SK-N-SH treated with all-trans-retinoic acid at 6 μM for 48 hours (cell line): ENCODE measurements around the gene POLDIP2.

Experiments
- ATAC-seq: fragments of 200-7000 bp; cut with Tn5 transposase; 3 replicates; pipeline ENCODE4 v1.9.1; 2020; ENCODE audit warnings: mild to moderate bottlenecking, moderate library complexity
- ARNTL ChIP-seq: fragments of 450-650 bp; formaldehyde crosslinking; IDR thresholded peaks from 2 replicates; pipeline ENCODE4 v1.5.0; 2020; ENCODE audit warnings: low read depth, mild to moderate bottlenecking, moderate library complexity, borderline replicate concordance
- BACH2 ChIP-seq: fragments of 250-450 bp; sonication (Bioruptor Pico); IDR thresholded peaks from 2 replicates; pipeline ENCODE4 v1.9.0; 2021; ENCODE audit warnings: mild to moderate bottlenecking, borderline replicate concordance
- CSDC2 ChIP-seq: fragments of 250-450 bp; sonication (Bioruptor Pico); IDR thresholded peaks from 2 replicates; pipeline ENCODE4 v1.5.0; 2020; ENCODE audit warnings: mild to moderate bottlenecking, moderate library complexity
- ESRRG ChIP-seq: fragments of 250-450 bp; sonication (Bioruptor Pico); IDR thresholded peaks from 2 replicates; pipeline ENCODE4 v1.6.1; 2021; ENCODE audit warnings: mild to moderate bottlenecking
- GLIS3 ChIP-seq: fragments of 250-450 bp; sonication (Bioruptor Pico); IDR thresholded peaks from 2 replicates; pipeline ENCODE4 v1.5.0; 2020; ENCODE audit warnings: mild to moderate bottlenecking, moderate library complexity
- ISL1 ChIP-seq: fragments of 250-450 bp; sonication (Bioruptor Pico); IDR thresholded peaks from 2 replicates; pipeline ENCODE4 v2.1.2; 2022; ENCODE audit warnings: mild to moderate bottlenecking, moderate library complexity
- OSR1 ChIP-seq: fragments of 250-450 bp; sonication (Bioruptor Pico); IDR thresholded peaks from 2 replicates; pipeline ENCODE4 v1.8.0; 2022; ENCODE audit warnings: moderate library complexity, mild to moderate bottlenecking, inconsistent platforms
- PPARA ChIP-seq: fragments of 250-450 bp; sonication (Bioruptor Pico); IDR thresholded peaks from 2 replicates; pipeline ENCODE4 v1.5.0; 2020; ENCODE audit warnings: mild to moderate bottlenecking, borderline replicate concordance
- RARB ChIP-seq: fragments of 250-450 bp; sonication (Bioruptor Pico); IDR thresholded peaks from 2 replicates; pipeline ENCODE4 v1.8.0; 2021; ENCODE audit warnings: mild to moderate bottlenecking, moderate library complexity
- SNAI2 ChIP-seq: fragments of 250-450 bp; sonication (Bioruptor Pico); IDR thresholded peaks from 2 replicates; pipeline ENCODE4 v1.5.0; 2020; ENCODE audit warnings: mild to moderate bottlenecking, moderate library complexity
- TCF4 ChIP-seq: fragments of 250-450 bp; sonication (Bioruptor Pico); IDR thresholded peaks from 2 replicates; pipeline ENCODE4 v1.8.0; 2021; ENCODE audit warnings: mild to moderate bottlenecking, moderate library complexity, borderline replicate concordance
- TOX ChIP-seq: fragments of 250-450 bp; sonication (Bioruptor Pico); IDR thresholded peaks from 2 replicates; pipeline ENCODE4 v1.8.0; 2021; ENCODE audit warnings: mild to moderate bottlenecking, moderate library complexity, borderline replicate concordance
- ZFP3 ChIP-seq: fragments of 250-450 bp; sonication (Bioruptor Pico); IDR thresholded peaks from 2 replicates; pipeline ENCODE4 v1.5.0; 2020; ENCODE audit warnings: mild to moderate bottlenecking, moderate library complexity
- ZNF8 ChIP-seq: fragments of 450-650 bp; formaldehyde crosslinking; IDR thresholded peaks from 2 replicates; pipeline ENCODE4 v1.5.0; 2020; ENCODE audit warnings: mild to moderate bottlenecking, moderate library complexity
- TF ChIP-seq, protein P1 (sequence below): fragments of 250-450 bp; sonication (Bioruptor Pico); IDR thresholded peaks from 2 replicates; pipeline ENCODE4 v1.8.0; 2021; ENCODE audit warnings: low read depth, mild to moderate bottlenecking, moderate library complexity, borderline replicate concordance
- TF ChIP-seq, protein P2 (sequence below): fragments of 250-450 bp; sonication (Bioruptor Pico); IDR thresholded peaks from 2 replicates; pipeline ENCODE4 v1.5.0; 2020; ENCODE audit warnings: mild to moderate bottlenecking, moderate library complexity
- TF ChIP-seq, protein P3 (sequence below): fragments of 250-450 bp; sonication (Bioruptor Pico); IDR thresholded peaks from 2 replicates; pipeline ENCODE4 v1.5.1; 2020; ENCODE audit warnings: low read depth, mild to moderate bottlenecking, moderate library complexity
- TF ChIP-seq, protein P4 (sequence below): fragments of 250-450 bp; sonication (Bioruptor Pico); IDR thresholded peaks from 2 replicates; pipeline ENCODE4 v1.5.1; 2021; ENCODE audit warnings: mild to moderate bottlenecking, moderate library complexity
- TF ChIP-seq, protein P5 (sequence below): fragments of 250-450 bp; sonication (Bioruptor Pico); IDR thresholded peaks from 2 replicates; pipeline ENCODE4 v1.8.0; 2020; ENCODE audit warnings: mild to moderate bottlenecking, moderate library complexity, borderline replicate concordance

Gene POLDIP2

DNA sequence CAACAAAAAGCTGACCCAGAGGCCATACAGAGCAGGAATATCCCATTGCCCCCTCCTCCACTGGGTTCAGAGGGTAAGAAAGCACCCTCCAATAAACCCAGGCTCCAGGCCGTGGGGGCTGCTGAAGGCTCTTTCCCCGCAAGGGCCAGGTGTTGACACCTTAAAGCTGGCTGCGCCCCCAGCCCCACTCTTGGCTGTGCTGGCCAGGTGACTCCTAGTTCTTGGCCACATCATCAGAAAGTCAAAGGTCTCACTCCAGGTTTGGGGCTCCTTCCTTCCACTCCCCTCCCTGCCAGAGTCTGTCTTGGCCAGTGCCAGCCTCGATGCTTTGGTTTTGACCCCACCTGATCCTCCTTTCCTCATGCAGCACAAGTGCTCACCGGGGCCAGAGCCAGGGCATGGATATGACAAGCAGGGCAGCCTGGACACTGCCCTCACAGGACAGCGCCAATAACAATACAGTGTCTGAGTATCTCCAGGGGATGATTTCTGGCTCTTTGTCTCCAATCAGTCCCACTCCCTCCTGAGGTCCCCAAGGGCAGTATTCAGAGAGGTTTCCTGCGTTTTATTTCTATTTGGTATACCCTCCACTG is 40.5 kb upstream of the POLDIP2 start:
- ATAC-seq, result no peak
- TF ChIP-seq GLIS3 (CRISPR knock-in tag) (no peak), SNAI2 (no peak), ZFP3 (CRISPR knock-in tag) (no peak), RARB (no peak), OSR1 (CRISPR knock-in tag) (no peak), CSDC2 (CRISPR knock-in tag) (no peak), ISL1 (CRISPR knock-in tag) (no peak), ZNF8 (CRISPR knock-in tag) (no peak), ESRRG (CRISPR knock-in tag) (no peak), BACH2 (no peak), ARNTL (no peak), PPARA (CRISPR knock-in tag) (no peak)
- TF ChIP-seq, protein P1, sequence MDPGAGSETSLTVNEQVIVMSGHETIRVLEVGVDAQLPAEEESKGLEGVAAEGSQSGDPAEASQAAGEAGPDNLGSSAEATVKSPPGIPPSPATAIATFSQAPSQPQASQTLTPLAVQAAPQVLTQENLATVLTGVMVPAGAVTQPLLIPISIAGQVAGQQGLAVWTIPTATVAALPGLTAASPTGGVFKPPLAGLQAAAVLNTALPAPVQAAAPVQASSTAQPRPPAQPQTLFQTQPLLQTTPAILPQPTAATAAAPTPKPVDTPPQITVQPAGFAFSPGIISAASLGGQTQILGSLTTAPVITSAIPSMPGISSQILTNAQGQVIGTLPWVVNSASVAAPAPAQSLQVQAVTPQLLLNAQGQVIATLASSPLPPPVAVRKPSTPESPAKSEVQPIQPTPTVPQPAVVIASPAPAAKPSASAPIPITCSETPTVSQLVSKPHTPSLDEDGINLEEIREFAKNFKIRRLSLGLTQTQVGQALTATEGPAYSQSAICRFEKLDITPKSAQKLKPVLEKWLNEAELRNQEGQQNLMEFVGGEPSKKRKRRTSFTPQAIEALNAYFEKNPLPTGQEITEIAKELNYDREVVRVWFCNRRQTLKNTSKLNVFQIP (CRISPR knock-in tag), result no peak
- TF ChIP-seq, protein P2, sequence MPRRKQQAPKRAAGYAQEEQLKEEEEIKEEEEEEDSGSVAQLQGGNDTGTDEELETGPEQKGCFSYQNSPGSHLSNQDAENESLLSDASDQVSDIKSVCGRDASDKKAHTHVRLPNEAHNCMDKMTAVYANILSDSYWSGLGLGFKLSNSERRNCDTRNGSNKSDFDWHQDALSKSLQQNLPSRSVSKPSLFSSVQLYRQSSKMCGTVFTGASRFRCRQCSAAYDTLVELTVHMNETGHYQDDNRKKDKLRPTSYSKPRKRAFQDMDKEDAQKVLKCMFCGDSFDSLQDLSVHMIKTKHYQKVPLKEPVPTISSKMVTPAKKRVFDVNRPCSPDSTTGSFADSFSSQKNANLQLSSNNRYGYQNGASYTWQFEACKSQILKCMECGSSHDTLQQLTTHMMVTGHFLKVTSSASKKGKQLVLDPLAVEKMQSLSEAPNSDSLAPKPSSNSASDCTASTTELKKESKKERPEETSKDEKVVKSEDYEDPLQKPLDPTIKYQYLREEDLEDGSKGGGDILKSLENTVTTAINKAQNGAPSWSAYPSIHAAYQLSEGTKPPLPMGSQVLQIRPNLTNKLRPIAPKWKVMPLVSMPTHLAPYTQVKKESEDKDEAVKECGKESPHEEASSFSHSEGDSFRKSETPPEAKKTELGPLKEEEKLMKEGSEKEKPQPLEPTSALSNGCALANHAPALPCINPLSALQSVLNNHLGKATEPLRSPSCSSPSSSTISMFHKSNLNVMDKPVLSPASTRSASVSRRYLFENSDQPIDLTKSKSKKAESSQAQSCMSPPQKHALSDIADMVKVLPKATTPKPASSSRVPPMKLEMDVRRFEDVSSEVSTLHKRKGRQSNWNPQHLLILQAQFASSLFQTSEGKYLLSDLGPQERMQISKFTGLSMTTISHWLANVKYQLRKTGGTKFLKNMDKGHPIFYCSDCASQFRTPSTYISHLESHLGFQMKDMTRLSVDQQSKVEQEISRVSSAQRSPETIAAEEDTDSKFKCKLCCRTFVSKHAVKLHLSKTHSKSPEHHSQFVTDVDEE (CRISPR knock-in tag), result no peak
- TF ChIP-seq, protein P3, sequence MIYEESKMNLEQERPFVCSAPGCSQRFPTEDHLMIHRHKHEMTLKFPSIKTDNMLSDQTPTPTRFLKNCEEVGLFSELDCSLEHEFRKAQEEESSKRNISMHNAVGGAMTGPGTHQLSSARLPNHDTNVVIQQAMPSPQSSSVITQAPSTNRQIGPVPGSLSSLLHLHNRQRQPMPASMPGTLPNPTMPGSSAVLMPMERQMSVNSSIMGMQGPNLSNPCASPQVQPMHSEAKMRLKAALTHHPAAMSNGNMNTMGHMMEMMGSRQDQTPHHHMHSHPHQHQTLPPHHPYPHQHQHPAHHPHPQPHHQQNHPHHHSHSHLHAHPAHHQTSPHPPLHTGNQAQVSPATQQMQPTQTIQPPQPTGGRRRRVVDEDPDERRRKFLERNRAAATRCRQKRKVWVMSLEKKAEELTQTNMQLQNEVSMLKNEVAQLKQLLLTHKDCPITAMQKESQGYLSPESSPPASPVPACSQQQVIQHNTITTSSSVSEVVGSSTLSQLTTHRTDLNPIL (CRISPR knock-in tag), result no peak
- TF ChIP-seq, protein P4, sequence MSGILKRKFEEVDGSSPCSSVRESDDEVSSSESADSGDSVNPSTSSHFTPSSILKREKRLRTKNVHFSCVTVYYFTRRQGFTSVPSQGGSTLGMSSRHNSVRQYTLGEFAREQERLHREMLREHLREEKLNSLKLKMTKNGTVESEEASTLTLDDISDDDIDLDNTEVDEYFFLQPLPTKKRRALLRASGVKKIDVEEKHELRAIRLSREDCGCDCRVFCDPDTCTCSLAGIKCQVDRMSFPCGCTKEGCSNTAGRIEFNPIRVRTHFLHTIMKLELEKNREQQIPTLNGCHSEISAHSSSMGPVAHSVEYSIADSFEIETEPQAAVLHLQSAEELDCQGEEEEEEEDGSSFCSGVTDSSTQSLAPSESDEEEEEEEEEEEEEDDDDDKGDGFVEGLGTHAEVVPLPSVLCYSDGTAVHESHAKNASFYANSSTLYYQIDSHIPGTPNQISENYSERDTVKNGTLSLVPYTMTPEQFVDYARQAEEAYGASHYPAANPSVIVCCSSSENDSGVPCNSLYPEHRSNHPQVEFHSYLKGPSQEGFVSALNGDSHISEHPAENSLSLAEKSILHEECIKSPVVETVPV (CRISPR knock-in tag), result no peak
- TF ChIP-seq, protein P5, sequence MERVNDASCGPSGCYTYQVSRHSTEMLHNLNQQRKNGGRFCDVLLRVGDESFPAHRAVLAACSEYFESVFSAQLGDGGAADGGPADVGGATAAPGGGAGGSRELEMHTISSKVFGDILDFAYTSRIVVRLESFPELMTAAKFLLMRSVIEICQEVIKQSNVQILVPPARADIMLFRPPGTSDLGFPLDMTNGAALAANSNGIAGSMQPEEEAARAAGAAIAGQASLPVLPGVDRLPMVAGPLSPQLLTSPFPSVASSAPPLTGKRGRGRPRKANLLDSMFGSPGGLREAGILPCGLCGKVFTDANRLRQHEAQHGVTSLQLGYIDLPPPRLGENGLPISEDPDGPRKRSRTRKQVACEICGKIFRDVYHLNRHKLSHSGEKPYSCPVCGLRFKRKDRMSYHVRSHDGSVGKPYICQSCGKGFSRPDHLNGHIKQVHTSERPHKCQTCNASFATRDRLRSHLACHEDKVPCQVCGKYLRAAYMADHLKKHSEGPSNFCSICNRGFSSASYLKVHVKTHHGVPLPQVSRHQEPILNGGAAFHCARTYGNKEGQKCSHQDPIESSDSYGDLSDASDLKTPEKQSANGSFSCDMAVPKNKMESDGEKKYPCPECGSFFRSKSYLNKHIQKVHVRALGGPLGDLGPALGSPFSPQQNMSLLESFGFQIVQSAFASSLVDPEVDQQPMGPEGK, result no peak

DNA sequence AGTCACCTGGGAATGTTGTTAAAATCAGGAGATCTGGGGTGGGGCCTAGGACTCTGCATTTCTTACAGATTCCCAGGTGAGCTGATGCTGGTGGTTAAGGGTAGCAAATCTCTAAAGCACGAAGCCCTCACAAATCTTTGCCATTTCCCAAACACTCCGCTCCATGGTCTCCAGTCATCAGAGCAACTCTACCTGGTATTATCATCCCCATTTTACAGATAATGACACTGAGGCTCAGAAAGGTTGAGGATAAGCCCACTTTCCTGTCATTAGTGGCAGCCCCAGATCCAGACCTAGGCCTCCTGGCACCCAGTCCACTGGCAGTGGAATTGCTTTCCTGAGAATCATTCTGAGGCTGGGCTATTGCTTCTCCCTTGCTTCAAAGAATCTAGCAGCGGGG is 39.9 kb upstream of the POLDIP2 start:
- TF ChIP-seq PPARA (CRISPR knock-in tag) (no peak), ESRRG (CRISPR knock-in tag) (no peak), ARNTL (no peak)
- TF ChIP-seq, protein P5, result no peak
- TF ChIP-seq, all 23 proteins: peak for 0
- no peak for ATAC-seq

DNA sequence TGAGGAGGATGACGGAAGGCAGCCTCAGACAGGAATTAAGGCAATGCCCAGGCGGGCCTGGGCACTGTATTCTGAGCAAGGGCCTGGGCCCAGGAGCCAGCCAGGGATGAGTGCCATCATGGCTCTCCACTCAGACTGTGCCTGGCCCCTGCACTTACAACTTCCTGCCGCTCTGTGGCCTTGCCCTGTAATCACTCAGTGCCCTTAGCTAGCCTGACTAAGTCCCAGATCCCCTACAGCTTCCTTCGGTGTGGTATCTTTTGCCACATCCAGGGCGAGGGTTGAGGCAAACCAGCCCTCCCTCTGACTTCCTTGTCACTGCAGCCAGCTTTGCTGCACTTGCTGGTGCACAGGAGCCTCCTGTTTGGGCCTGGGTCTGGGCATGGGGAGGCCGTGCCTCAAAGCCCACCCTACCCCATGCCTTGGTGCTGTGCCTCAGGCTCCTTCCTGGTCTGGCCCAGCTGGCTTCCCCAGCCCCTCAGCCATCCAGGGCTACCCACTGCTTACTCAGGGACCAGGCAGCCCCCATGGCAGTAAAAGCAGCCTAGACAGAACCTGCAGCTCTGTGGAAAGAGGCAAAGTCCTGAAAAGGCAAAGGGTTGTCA is 39.4 kb upstream of the POLDIP2 start:
- no peak for ATAC-seq
- no peak for TF ChIP-seq GLIS3 (CRISPR knock-in tag)
- TF ChIP-seq, protein P4 (CRISPR knock-in tag), result no peak
- TF ChIP-seq ARNTL, result no peak
- TF ChIP-seq TCF4 (CRISPR knock-in tag), result no peak
- no peak for TF ChIP-seq OSR1 (CRISPR knock-in tag)
- no peak for TF ChIP-seq TOX (CRISPR knock-in tag)
- no peak for TF ChIP-seq ZNF8 (CRISPR knock-in tag)
- no peak for TF ChIP-seq ESRRG (CRISPR knock-in tag)
- TF ChIP-seq, protein P5, result no peak
- TF ChIP-seq RARB, result no peak
- TF ChIP-seq ISL1 (CRISPR knock-in tag), result no peak
